PFSK-1 (cell line): ENCODE measurements around the gene CEP85L.

Source experiments
- FOXP2 ChIP-seq: optimal IDR thresholded peaks from 2 replicates; pipeline ENCODE3; 2011; ENCODE audit warnings: borderline replicate concordance, control low read depth, inconsistent platforms; ENCODE audit not compliant: insufficient read depth; ENCODE audit errors: extremely low read length, extremely low read depth
- POLR2AphosphoS5 ChIP-seq: IDR thresholded peaks from 2 replicates; pipeline ENCODE4 v1.6.1; 2012; ENCODE audit warnings: low read depth, mild to moderate bottlenecking, control low read depth, low read length, moderate library complexity
- REST ChIP-seq, 2 experiments: IDR thresholded peaks; 2 replicates each; pipeline versions ENCODE4 v1.6.1 to v1.8.0; 2011 to 2012; ENCODE audit warnings: low read depth in 2 of 2, low read length in 2 of 2, control low read depth in 1 of 2, inconsistent platforms in 1 of 2, mild to moderate bottlenecking in 1 of 2, moderate library complexity in 1 of 2; ENCODE audit not compliant: insufficient read depth in 1 of 2
- SIN3A ChIP-seq: IDR thresholded peaks from 2 replicates; pipeline ENCODE4 v1.6.1; 2012; ENCODE audit warnings: mild to moderate bottlenecking, low read length, moderate library complexity, borderline replicate concordance; ENCODE audit not compliant: insufficient read depth
- TAF1 ChIP-seq: IDR thresholded peaks from 2 replicates; pipeline ENCODE4 v1.6.1; 2012; ENCODE audit warnings: low read length, control low read depth, borderline replicate concordance; ENCODE audit not compliant: insufficient read depth

The CEP85L gene

GRCh38 chr6:118558464-118559217 lies 92.8 kb downstream of the CEP85L start:
- TF ChIP-seq REST (IDR thresholded peaks at IDR 0.05; ENCODE audit: insufficient read depth in 1 of 2, low read depth in 2 of 2, low read length in 2 of 2), result no peak
- no peak for TF ChIP-seq TAF1
- TF ChIP-seq SIN3A, result no peak
- no peak for TF ChIP-seq POLR2AphosphoS5
- TF ChIP-seq FOXP2, result no peak

- TF ChIP-seq REST (IDR thresholded peaks at IDR 0.05; ENCODE audit: insufficient read depth in 1 of 2, low read depth in 2 of 2, low read length in 2 of 2) (no peak), SIN3A (no peak), FOXP2 (no peak), POLR2AphosphoS5 (no peak), TAF1 (no peak)
Measured at GRCh38 chr6:118554698-118555097, 96.7 kb downstream of the CEP85L start.

- no peak for TF ChIP-seq POLR2AphosphoS5
- TF ChIP-seq FOXP2, result no peak
- TF ChIP-seq REST (IDR thresholded peaks at IDR 0.05; ENCODE audit: insufficient read depth in 1 of 2, low read depth in 2 of 2, low read length in 2 of 2), result no peak
- TF ChIP-seq TAF1, result no peak
- TF ChIP-seq SIN3A, result no peak
Measured at GRCh38 chr6:118553132-118553531, 98.3 kb downstream of the CEP85L start.

- TF ChIP-seq REST (IDR thresholded peaks at IDR 0.05; ENCODE audit: insufficient read depth in 1 of 2, low read depth in 2 of 2, low read length in 2 of 2), result no peak
- no peak for TF ChIP-seq SIN3A
- TF ChIP-seq FOXP2, result no peak
Measured at GRCh38 chr6:118551063-118552053, 100.0 kb downstream of the CEP85L start.
